Midbrain (tissue), 1 donor: ENCODE data around the gene GSG1L.

ENCODE experiments used
- DNase-seq: peaks from one replicate; lab custom pipeline; 2025; lab: John Stamatoyannopoulos, UW

Gene GSG1L

DNA sequence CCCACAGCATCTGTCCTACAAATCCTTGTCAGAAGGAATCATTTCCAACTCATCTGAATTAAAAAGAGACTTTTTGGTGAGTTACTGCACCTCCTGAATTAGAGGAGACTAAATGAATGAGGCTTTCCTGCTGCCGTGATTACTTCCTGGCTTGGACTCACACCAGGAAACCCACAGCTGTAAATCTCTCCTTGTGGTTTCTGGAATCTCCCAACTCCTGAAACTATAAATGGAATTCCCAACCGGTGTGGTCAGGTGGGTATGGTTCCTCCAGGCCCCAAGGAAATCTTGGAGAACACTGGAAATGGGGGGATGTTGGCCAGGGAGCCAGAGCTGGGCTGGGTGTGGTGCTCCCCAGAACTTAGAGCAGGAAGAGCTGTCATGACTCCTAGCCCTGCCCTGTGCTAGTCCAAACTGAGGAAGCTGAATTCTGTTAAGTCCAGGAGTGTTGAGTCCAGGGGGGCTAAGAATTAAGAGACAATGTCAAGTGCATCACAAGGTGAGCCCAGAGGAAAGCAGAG, 216.4 kb downstream of the GSG1L start:
- DNase-seq, result no peak

- no peak for DNase-seq
Measured at GRCh38 chr16:27844826-27845225, 218.7 kb downstream of the GSG1L start.

GRCh38 chr16:27843800-27844199, 219.7 kb downstream of the GSG1L start:
- DNase-seq, result no peak

DNA sequence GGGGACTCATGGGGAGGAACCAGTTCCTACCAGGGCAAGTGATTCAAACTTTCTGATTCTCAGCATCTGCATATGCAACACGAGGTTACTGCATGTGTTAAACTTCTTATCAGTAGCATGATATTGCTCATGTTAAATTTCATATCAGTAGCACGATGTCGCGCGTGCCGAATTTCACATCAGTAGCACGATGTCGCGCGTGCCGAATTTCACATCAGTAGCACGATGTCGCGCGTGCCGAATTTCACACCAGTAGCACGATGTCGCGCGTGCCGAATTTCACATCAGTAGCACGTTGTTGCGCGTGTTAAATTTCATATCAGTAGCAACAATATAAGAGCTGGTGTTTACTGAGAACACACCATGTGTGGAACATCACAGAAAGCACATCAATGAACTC, 221.6 kb downstream of the GSG1L start:
- no peak for DNase-seq

GRCh38 chr16:27841061-27841801, 222.3 kb downstream of the GSG1L start:
- DNase-seq, result no peak

GRCh38 chr16:27840311-27841060, 223.0 kb downstream of the GSG1L start:
- no peak for DNase-seq

- DNase-seq, result no peak
Measured at GRCh38 chr16:27839419-27839818, 224.1 kb downstream of the GSG1L start.

DNA sequence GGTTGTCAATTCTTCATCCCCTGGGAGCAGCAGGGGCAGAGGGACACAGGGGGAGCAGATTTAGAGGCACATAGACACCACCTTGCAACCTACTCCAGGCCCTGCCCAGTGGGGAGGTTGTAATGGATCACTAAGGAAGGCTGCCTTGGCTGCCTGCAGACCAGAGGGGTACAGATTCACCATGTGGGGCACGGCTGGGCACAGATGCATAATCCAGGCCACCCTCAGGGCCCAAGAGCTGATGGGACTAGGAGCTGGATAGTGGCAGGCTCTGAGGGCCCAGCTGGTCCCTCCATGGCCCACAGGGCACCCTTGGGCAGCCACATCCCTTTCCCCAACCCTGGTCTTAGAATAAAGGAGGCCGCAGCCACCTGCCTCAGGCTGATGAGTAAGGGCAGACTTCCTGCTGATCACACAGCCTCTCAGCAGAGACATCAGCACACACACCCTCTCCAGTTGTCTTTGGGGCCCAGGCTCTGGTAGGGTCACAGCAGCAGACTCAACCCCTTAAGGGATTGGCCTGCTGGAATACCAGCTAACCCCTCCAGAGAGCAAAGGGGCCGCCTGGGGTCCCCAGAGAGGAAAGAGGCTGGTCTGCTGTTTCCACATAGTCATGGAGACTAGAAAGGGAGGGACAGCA, 224.9 kb downstream of the GSG1L start:
- DNase-seq, result no peak

DNA sequence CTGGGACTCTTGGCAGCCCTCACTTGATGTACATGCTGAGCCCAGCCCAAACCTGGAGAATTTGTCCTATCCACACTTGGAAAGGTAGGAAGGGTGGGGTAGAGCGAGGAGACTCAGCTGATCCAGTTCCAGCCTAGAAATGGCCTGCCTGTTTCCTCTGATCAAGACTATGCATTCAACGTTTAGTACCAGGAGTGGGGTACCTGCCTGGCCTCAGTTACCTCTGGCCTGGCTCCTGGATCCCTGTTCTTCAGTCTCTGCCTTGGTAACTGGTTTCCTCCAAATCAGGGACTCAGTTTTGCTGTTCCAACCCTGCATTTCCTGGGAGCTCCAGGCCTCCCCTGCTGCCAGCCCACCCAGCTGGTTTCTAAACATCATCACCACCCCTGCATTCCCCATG, 233.5 kb downstream of the GSG1L start:
- DNase-seq, result no peak

DNA sequence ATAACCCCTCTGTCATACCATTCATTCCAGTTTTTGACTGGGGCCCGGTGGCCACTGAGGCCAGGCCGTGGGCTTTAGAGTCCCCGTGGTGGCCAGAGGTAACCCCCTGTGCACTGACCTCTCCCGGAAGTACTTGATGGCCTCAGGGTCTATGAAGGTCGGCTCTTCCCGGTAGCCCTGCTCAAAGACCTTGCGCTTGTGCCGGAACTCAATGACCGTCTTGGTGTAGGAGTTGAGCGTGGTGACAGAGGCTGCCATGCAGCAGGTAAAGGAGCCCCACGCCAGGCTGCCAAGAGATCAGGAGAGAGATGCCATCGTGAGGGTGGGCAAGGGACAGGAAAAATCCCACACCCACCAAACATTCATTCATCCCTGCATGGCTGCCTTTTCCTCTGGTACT, 234.8 kb downstream of the GSG1L start:
- DNase-seq, result no peak

DNA sequence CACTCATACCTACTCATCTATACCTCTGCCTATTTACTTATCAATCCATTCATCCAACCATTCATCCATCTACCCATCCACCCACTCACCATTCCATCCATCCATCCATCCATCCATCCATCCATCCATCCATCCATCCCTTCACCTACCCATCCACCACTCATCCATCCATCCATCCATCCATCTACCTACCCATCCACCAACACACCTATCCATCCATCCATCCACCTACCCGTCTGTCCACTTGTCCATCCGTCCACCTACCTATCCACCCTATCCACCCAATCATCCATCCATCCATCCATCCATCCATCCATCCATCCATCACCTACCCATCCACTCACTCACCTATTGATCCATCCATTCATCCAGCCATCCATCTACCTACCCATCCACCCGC, 235.7 kb downstream of the GSG1L start:
- no peak for DNase-seq

GRCh38 chr16:27826893-27827289, 236.6 kb downstream of the GSG1L start:
- DNase-seq, result no peak

- DNase-seq, result no peak
Measured at GRCh38 chr16:27826081-27826892, 237.2 kb downstream of the GSG1L start.

GRCh38 chr16:27824786-27825185, 238.7 kb downstream of the GSG1L start:
- DNase-seq, result no peak

DNA sequence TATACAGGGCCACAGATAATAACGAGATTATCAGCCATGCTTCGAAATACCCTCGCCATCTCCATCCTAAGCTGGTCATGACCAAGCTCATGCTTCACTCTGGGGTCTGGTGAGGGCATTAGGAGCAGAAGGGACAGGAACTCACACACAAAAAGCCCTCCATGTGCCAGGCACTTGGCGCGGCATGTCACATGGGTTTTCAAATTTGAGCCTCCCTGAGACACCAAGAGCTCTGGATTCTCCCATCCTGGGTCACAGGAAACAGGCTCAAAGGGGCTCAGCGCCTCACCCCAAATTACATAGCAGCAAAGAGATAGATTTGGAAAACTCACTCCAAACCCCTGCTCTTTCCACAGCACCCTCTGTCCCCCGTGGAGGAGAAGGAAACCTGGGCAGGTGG, 239.5 kb downstream of the GSG1L start:
- no peak for DNase-seq

DNA sequence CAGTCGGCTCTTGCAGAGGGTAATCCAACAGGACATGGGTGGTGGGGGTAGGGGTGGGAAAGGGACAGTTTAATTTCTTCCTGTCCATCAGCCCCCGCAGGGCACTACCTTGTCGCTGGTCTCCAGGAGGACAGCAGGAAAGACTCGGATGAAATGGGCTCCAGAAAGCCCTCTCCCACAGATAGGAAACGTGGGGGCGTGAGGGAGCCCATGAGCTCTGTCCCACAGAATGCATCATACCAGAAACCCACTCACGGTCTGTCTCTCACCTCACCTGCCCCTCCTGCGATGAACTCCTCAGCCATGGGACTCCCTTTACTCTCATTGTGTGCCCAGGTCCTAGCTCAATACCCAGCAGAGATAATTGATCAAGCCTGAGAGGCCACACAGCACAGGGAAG, 240.1 kb downstream of the GSG1L start:
- no peak for DNase-seq

DNA sequence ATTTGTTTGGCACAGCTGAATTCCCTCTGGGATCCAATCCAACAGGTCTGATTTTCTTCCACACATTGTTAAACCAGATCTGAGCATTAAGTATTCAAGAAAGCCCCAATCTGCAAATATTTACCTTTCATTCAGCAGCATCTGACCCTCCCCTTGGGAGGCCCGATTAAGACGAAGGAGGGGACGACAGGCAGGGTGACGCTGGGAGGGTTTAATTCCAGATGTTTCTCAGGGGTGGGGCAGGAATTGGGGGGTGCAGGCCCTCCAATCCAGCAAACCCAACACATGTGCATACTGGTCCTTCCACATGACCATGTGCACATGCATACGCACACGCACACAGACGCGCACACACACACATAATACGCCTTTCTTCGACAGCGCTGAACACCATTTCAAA, 240.5 kb downstream of the GSG1L start:
- no peak for DNase-seq

- no peak for DNase-seq
Measured at GRCh38 chr16:27822529-27822928, 241.0 kb downstream of the GSG1L start.

DNA sequence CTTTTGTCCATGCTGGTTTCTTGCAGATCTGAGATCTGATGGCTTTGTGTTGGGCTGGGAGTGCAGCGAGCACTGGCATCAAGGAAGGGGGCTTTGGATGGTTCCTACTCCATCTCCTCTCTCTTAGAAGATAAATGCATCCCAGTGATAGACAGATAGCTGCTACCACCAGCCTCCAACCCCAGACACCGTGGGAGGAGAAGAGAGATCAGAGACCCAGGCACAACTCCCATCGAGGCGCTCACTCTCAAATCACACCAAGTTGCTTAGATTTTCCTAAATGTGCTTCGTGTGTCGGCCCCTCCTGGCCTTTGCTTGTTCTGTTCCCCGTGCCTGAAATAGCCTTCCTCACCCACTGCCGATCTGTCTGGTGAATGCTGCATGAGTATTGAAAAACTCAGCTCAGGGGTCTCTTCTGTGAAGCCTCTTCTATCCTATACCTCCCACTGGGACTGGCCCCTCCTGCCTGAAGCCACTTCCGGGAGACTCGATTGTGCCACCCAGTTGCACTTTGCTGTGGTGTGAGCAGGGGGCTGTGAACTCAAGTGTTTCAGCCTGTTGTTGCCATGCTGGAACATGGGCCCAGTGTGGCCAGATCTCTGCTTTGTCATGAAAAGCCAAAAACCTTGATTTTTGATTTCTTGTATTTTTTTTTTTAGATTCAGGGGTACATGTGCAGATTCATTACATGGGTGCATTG, 242.7 kb downstream of the GSG1L start:
- no peak for DNase-seq

- DNase-seq, result no peak
Measured at GRCh38 chr16:27819881-27820610, 243.5 kb downstream of the GSG1L start.

DNA sequence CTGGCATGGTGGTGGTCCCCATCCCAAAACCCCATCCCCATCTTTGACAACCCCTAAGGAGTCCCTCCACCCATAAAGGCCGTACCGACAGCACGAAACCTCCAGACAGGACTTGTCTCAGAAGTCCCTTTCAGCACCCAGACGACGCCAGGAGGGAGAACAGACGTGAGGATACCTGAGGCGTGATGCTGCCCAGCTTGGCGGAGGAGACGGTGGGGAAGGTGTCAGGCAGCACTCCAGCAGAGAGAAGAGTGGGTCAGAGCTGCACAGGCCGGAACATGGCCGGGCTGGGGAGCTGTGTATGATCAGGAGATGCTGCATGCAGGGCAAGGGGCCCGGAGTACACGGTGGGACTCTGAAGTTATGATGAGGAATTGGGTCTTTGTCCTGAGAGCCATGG, 244.2 kb downstream of the GSG1L start:
- no peak for DNase-seq
